T-helper 2 cell treated with Interferon-gamma antibody and Interleukin-4, amounts not matched to agents 5 μg/mL and 100 μg/mL, for 36 hours (primary cell): ENCODE results near the gene NUP153.
"Not testable (repeated sequence)": the region's sequence is repeated elsewhere in the genome, so short reads cannot be mapped to it uniquely, and the experiment has no call there.

Experiments
- DNase-seq: peaks from one replicate; pipeline ENCODE4 v3.0.0; 2021; ENCODE audit warnings: low spot score
- H3K27ac Mint-ChIP-seq: one replicate; pipeline ENCODE4 v1.8.0; 2021; ENCODE audit warnings: mild to moderate bottlenecking, mixed read lengths
- H3K27me3 Mint-ChIP-seq: one replicate; pipeline ENCODE4 v1.8.0; 2021; ENCODE audit warnings: low read depth, mixed read lengths
- H3K36me3 Mint-ChIP-seq: one replicate; pipeline ENCODE4 v1.8.0; 2021; ENCODE audit warnings: low read depth, mixed read lengths
- H3K4me1 Mint-ChIP-seq: one replicate; pipeline ENCODE4 v1.8.0; 2021; ENCODE audit warnings: low read depth, mixed read lengths
- H3K4me3 Mint-ChIP-seq: one replicate; pipeline ENCODE4 v1.8.0; 2022; ENCODE audit warnings: mild to moderate bottlenecking, moderate library complexity, mixed read lengths
- H3K9me3 Mint-ChIP-seq: one replicate; pipeline ENCODE4 v1.8.0; 2021; ENCODE audit warnings: mixed read lengths

Gene NUP153

DNA sequence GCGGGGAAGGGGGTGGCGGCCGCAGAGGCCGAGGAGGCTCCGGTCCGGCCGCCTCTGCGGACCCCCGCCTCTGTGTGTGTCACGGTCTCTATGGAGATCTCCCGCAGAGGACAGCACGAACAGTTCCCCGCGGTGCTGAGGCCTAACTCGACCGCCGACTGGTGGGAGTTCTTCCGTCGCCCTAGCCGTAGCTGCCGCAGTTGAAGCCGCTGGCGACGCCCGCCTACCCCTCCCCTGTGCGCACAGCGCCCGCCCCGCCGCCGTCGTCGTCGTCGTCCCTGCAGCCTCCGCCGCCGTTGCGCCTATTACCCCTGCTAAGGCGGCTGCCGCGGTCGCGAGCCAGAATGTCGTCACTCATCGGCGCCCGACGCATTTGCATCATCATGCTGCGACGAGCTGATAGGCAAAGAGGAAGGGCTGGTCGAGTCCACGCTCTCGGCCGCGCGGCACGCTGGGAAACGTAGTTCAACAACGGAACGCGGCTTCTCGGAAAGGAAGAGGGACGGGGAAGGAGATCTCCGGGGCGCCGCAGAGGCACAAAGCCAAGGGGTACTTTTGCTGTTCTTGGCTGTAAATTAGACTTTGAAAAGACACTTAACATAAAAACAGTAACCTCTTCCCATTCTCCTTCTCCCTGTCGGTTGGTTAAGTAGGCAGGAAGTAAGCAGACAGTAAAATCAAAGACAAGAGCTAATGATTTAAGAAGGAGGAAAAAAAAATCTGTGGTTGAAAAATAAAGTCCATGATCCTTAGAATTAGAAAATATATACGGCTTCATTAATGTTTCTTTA, at the start of gene NUP153:
NUP153 (minus strand) TSS at position 346 of the 791 bp plus-strand sequence. CDS start 538 bp downstream, outside the sequence.
- no peaks in the 10 kb centered on the region for H3K9me3 Mint-ChIP-seq
- H3K4me3 Mint-ChIP-seq = peak within 1 kb of the TSS; percentile 96
- H3K4me1 Mint-ChIP-seq = peaks cover 27% of the 10 kb centered on the region

DNA sequence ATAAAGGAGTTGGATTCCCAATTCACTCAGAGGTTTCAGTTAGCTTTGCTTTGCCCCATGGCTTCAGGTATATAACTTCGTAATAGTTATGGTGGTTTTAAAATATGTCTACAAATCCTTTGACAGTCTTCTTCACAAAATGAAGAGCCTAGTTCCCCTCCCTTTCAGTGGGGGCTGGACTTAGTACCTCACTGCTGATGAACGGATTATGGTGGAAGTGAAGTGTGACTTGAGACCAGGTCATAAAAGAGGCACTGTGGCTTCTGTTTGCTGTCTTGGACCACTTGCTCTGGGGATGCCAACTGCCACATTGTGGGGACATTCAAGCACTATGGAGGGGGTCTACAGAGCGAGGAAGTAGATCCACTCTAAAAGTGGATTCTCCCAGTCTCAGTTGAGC, 47.5 kb upstream of the NUP153 start:
- no peaks in the 10 kb centered on the region for H3K9me3 Mint-ChIP-seq
- no peak overlapping the region for H3K4me3 Mint-ChIP-seq
- no peak overlapping the region for H3K27ac Mint-ChIP-seq
- no peaks in the 10 kb centered on the region for H3K4me1 Mint-ChIP-seq
- peaks cover 5% of the 10 kb centered on the region for H3K27me3 Mint-ChIP-seq
- no peaks in the 10 kb centered on the region for H3K36me3 Mint-ChIP-seq
- no peak for DNase-seq

More for the DNA sequence above, at the start of gene NUP153:
- DNase-seq = peak; percentile 100
- Mint-ChIP-seq H3K27me3 (no peaks in the 10 kb centered on the region), H3K27ac (peak within 1 kb of the TSS; percentile 98), H3K36me3 (peaks cover 32% of the 10 kb centered on the region)

DNA sequence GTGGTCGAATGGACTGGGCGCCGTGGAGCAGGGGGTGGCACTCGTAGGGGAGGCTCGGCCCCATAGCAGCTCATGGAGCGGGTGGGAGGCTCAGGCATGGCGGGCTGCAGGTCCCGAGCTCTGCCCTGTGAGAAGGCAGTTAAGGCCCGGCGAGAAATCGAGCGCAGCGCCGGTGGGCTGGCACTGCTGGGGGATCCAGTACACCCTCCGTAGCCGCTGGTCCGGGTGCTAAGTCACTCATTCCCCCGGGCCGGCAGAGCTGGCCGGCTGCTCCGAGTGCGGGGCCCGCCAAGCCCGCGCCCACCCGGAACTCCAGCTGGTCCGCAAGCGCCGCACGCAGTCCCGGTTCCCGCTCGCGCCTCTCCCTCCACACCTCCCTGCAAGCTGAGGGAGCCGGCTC, 38.6 kb upstream of the NUP153 start:
- not testable (repeated sequence) for H3K27ac Mint-ChIP-seq, H3K4me3 Mint-ChIP-seq, DNase-seq, H3K9me3 Mint-ChIP-seq, H3K4me1 Mint-ChIP-seq, H3K27me3 Mint-ChIP-seq, H3K36me3 Mint-ChIP-seq

DNA sequence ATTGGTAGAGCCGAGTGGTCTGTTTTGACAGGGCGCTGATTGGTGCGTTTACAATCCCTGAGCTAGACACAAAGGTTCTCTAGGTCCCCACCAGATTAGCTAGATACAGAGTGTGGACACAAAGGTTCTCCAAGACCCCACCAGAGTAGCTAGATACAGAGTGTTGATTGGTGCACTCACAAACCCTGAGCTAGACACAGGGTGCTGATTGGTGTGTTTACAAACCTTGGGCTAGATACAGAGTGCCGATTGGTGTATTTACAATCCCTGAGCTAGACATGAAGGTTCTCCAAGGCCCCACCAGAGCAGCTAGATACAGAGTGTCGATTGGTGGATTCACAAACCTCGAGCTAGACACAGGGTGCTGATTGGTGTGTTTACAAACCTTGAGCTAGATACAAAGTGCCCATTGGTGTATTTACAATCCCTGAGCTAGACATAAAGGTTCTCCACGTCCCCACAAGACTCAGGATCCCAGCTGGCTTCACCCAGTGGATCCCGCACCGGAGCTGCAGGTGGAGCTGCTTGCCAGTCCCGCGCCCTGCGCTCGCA, 38.1 kb upstream of the NUP153 start:
- not testable (repeated sequence) for H3K4me3 Mint-ChIP-seq, H3K4me1 Mint-ChIP-seq, H3K36me3 Mint-ChIP-seq, H3K27ac Mint-ChIP-seq, H3K9me3 Mint-ChIP-seq, H3K27me3 Mint-ChIP-seq, DNase-seq

DNA sequence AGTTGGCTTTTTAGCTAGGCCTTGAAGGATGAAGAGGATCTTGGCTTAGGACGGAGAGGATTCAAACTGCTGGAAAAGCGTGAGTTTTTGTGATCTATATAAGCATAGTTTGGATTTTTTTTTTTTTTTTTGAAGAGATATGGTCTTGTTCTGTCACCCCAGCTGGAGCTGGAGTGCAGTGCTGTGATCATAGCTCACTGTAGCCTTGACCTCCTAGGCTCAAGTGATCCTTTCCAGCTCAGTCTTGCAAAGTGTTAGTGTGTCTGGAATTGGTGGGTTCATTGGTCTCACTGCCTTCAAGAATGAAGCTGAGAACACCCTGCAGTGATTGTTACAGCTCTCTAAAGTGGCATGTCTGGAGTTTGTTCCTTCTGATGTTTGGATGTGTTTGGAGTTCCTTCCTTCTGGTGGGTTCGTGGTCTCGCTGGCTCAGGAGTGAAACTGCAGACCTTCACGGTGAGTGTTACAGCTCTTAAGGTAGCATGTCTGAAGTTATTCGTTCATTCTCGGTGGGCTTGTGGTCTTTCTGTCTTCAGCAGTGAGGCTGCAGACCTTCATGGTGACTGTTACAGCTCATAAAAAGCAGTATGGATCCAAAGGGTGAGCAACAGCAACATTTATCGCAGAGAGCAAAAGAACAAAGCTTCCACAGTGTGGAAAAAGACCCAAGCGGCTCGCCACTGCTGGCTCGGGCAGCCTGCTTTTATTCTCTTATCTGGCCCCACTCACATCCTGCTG, 37.5 kb upstream of the NUP153 start:
- Mint-ChIP-seq H3K4me1 (no peaks in the 10 kb centered on the region), H3K36me3 (no peaks in the 10 kb centered on the region), H3K9me3 (no peaks in the 10 kb centered on the region), H3K27ac (no peak overlapping the region), H3K4me3 (no peak overlapping the region), H3K27me3 (no peaks in the 10 kb centered on the region)
- no peak for DNase-seq

DNA sequence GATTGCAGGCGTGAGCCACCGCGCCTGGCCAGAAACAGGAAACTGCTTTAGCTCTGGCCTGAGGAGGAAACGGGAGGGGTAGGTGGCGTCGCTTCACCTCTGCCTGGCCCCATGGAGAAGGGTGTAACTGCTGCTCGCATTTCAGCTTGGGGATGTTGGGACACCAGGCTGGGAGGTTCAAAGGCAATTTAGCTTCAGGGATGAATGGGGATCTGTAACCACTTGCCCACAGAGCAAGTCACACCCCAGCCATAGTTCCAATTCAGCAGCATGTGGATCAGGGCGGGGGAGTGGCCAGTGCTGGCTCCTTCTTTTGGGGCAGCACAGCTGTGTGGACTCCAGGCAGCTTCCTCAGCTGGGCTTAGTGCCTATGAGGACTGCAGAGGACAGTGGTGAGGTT, 34.8 kb upstream of the NUP153 start:
- Mint-ChIP-seq H3K4me1 (no peaks in the 10 kb centered on the region), H3K27ac (no peak overlapping the region), H3K4me3 (no peak overlapping the region), H3K9me3 (peaks cover 15% of the 10 kb centered on the region), H3K27me3 (no peaks in the 10 kb centered on the region), H3K36me3 (no peaks in the 10 kb centered on the region)
- DNase-seq = no peak

DNA sequence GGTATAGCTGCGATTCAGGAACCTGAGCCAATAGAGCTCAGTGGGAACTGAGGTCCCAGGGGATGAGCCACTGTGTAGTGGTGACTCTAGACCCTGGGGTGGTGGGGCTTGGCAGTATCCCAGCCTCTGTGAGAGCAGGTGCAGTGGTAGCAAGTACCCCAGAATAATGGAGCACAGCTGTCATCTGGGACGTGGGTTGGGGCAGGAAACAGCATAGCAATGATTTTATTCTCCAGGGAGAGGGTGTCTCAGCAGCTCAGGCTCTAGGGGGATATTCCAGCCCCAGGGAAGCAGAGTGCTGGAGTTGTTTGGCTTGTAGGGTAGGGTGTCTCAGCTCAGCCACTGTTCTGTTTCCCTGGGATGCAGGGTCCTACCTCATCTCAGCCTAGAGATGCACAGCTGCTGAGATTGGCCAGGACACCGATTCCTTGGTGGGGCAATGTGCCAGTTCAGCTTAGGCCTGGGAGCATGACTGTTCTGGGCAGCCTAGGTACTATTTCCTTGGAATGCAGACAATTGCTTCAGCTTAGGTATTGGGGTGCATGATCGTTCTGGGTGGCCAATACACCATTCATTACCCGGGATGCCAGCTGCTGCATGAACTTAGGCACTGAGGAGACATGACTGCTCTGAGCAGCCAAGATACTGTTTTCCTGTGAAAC, 34.0 kb upstream of the NUP153 start:
- no peak overlapping the region for H3K27ac Mint-ChIP-seq
- no peaks in the 10 kb centered on the region for H3K27me3 Mint-ChIP-seq
- no peaks in the 10 kb centered on the region for H3K4me1 Mint-ChIP-seq
- no peaks in the 10 kb centered on the region for H3K36me3 Mint-ChIP-seq
- no peak overlapping the region for H3K4me3 Mint-ChIP-seq
- peaks cover 15% of the 10 kb centered on the region for H3K9me3 Mint-ChIP-seq
- no peak for DNase-seq

DNA sequence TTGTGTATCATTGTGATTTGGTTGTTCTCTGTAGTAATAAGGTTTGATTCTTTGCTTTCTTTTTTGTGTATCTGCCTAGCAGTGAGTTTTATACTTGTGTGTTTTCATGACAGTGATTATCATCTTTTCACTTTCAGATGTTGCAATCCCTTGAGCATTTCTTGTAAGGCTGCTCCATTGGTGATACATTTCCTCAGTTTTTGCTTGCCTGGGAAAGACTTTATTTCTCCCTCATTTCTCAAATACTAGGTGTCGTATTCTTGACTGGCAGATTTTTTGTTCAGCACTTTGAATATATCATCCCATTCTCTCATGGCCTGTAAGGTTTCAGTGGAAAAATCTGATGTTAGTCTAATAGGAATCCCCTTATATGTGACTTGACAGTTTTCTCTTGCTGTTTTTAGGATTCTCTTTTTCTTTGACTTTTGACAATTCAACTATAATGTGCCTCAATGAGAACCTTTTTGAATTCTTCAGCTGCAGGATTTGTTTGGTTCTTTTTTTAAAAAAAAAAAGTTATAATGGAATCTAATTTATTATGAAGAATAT, 31.1 kb upstream of the NUP153 start:
- H3K4me3 Mint-ChIP-seq = no peak overlapping the region
- H3K27ac Mint-ChIP-seq = no peak overlapping the region
- H3K36me3 Mint-ChIP-seq = no peaks in the 10 kb centered on the region
- no peaks in the 10 kb centered on the region for H3K27me3 Mint-ChIP-seq
- H3K9me3 Mint-ChIP-seq = peaks cover 15% of the 10 kb centered on the region
- DNase-seq = no peak
- H3K4me1 Mint-ChIP-seq = no peaks in the 10 kb centered on the region

DNA sequence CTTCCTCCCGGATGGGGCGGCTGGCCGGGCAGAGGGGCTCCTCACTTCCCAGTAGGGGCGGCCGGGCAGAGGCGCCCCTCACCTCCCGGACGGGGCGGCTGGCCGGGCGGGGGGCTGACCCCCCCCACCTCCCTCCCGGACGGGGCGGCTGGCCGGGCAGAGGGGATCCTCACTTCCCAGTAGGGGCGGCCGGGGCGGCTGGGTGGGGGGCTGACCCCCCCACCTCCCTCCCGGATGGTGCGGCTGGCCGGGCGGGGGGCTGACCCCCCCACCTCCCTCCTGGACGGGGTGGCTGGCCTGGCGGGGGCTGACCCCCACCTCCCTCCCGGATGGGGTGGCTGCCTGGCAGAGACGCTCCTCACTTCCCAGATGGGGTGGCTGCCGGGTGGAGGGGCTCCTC, 28.6 kb upstream of the NUP153 start:
- H3K27ac Mint-ChIP-seq, DNase-seq, H3K4me1 Mint-ChIP-seq, H3K36me3 Mint-ChIP-seq, H3K4me3 Mint-ChIP-seq, H3K27me3 Mint-ChIP-seq: not testable (repeated sequence)
- peaks cover 15% of the 10 kb centered on the region for H3K9me3 Mint-ChIP-seq

DNA sequence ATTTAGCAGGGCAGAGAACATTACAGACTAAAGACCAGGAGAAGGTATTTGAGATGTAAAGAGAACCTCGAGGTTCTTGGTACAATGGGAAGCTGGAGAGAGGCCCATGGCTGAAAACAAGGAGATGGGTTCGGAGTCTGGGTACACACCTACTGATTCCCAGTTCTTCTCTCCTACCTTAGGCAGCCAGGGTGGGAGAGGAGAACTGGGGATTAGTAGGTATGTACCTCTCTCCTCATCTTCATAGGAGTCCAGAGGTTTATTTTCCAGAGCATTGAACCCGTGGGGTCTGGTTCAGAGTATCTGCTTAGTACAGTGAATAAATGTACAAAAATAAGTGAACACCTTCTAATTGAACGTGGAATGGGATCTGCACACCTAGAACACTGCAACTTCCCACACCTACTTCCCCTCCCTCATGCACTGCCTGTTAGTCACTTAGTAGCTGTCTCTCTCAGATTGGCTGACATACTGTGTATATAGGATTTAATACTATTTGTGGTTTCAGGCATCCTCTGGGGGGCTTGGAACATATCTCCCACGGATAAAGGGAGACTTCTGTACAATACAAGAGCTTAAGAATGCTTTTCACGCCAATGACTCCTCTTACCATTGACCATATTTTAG, 23.5 kb upstream of the NUP153 start:
- no peak for DNase-seq
- no peak overlapping the region for H3K4me3 Mint-ChIP-seq

DNA sequence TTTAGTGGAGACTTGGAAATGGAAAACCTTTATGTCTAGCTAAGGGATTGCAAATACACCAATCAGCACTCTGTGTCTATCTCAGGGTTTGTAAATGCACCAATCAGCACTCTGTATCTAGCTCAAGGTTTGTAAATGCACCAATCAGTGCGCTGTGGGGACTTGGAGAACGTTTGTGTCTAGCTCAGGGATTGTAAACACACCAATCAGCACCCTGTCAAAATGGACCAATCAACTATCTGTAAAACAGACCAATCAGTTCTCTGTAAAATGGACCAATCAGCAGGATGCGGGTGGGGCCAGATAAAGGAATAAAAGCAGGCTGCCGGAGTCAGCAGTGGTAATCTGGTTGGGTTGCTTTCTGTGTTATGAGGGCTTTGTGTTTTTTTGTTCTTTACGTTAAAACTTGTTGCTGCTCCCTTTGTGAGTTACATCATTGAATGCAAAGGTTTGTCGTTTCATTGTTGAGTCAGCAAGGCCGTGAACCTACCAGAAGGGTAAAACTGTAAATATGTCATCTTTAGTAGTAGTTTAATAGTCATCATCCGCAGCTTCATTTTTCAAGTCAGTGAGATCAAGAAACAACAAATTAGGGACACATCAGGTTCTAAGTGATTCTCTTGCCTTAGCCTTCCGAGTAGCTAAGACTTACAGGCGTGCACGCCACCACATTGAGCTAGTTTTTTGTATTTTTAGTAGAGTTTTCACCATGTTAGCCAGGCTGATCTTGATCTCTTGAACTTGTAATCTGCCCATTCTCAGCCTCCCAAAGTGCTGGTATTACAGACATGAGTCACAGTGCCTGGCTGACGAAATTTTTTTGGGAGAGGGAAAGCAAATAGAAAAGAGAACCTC, 22.7 kb upstream of the NUP153 start:
- Mint-ChIP-seq H3K36me3 (no peaks in the 10 kb centered on the region), H3K4me1 (no peaks in the 10 kb centered on the region), H3K9me3 (no peaks in the 10 kb centered on the region), H3K27me3 (no peaks in the 10 kb centered on the region), H3K27ac (no peak overlapping the region), H3K4me3 (no peak overlapping the region)
- no peak for DNase-seq

More for the DNA sequence above, 23.5 kb upstream of the NUP153 start:
- Mint-ChIP-seq H3K9me3 (no peaks in the 10 kb centered on the region), H3K27me3 (no peaks in the 10 kb centered on the region), H3K27ac (no peak overlapping the region), H3K4me1 (no peaks in the 10 kb centered on the region), H3K36me3 (no peaks in the 10 kb centered on the region)

DNA sequence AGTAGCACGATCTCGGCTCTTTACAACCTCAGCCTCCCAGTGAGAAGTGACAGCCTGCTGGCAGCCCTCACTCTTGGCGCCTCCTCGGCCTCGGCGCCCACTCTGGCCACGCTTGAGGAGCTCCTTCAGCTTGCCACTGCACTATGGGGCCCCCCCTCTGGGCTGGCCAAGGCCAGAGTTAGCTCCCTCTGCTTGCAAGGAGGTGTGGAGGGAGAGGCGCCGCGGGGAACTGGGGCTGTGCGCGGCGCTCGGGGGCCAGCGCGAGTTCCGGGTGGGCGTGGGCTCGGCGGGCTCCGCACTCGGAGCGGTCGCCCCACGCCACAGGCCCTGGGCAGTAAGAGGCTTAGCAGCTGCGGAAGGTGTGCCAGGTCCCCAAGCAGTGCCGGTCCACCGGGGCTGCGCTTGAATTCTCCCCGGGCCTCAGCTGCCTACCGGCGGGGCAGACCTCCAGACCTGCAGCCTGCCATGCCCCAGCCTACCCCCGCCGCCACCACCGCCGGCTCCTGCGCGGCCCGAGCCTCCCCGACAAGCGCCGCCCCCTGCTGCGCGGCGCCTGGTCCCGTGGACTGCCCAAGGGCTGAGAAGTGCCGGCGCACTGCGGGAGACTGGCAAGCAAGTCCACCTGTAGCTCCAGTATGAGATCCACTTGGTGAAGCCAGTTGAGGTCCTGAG, 22.0 kb upstream of the NUP153 start:
- Mint-ChIP-seq H3K27ac (no peak overlapping the region), H3K36me3 (no peaks in the 10 kb centered on the region), H3K27me3 (no peaks in the 10 kb centered on the region), H3K9me3 (no peaks in the 10 kb centered on the region), H3K4me1 (no peaks in the 10 kb centered on the region), H3K4me3 (no peak overlapping the region)
- no peak for DNase-seq
